Right atrium auricular region (tissue), 2 donors: ENCODE data around the gene RPL35. TPM values are rescaled to one million over a fixed set of nuclear protein-coding genes. Genes with fewer than 3 reads are reported as not detected.

Source experiments
- DNase-seq: peaks from one replicate; pipeline ENCODE4 v3.0.0-alpha.2; 2019; ENCODE audit warnings: low spot score
- H3K27ac ChIP-seq, 2 donors: fragments of 200-600 bp; sonication (generic); 1 replicate in 1 of 2; 2 replicates in 1 of 2; pipeline ENCODE4 v1.5.1; 2016 to 2019
- H3K27me3 ChIP-seq, 2 donors: fragments of 200-600 bp; sonication (generic); one replicate each; pipeline versions ENCODE4 v1.5.1 to v1.6.0; 2017 to 2019
- H3K36me3 ChIP-seq: fragments of 200-600 bp; sonication (generic); one replicate; pipeline ENCODE4 v1.5.1; 2016
- H3K4me1 ChIP-seq, 2 donors: fragments of 200-600 bp; sonication (generic); one replicate each; pipeline versions ENCODE4 v1.5.1 to v1.6.0; 2017 to 2019
- H3K4me3 ChIP-seq, 2 donors: fragments of 200-600 bp; sonication (generic); 1 replicate in 1 of 2; 2 replicates in 1 of 2; pipeline ENCODE4 v1.5.1; 2017 to 2019; ENCODE audit warnings: mild to moderate bottlenecking in 1 of 2, moderate library complexity in 1 of 2
- H3K9me3 ChIP-seq, 2 donors: fragments of 200-600 bp; sonication (generic); one replicate each; pipeline ENCODE4 v1.5.1; 2019
- total RNA-seq, 2 donors: library from RNA; depleted of rRNA; stranded (reverse); fragments of >200 nt; gene quantifications; one replicate each; pipeline ENCODE4 v1.1.0, GENCODE V29; 2016
- TF ChIP-seq, protein P1 (sequence below), 2 donors: fragments of 200-600 bp; sonication (generic); IDR thresholded peaks; one replicate each; pipeline ENCODE4 v1.5.1; 2019; ENCODE audit warnings: antibody characterized with exemption in 2 of 2

Gene RPL35
- total RNA-seq, 2 donors from 2014 or later, result 846 to 1,378 TPM

DNA sequence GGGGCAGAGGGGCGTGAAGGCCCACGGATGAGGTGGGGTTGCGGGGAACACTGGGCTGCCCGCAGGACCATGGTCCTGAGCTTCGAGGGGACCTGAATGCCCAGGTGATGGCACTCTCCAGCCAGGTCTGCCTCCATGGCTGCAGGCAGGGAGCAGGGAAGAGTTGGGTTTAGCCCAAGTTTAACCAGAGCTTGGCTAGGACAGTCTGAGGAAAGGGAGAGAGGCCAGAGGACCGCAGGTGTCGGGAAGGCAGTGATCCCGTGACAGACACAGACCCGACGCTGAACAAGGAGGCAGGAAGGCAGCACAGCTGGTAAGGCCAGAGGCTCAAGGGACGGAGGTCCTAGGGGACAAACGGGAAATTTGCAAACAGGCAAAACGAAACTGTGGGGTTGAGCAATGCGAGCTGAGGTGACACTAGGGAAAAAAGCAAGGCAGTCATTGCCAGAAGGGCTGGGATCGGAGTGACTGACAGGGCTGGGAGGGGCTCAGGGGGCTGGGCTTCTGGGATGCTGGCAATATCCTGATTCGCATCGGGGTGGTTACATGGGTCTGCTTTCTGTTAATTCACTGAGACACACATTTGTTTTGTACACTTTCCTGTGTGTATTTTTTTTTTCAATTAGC lies 25.2 kb upstream of the RPL35 start:
- peaks cover 77% of the 10 kb centered on the region for H3K36me3 ChIP-seq
- no peak overlapping the region for H3K27ac ChIP-seq
- H3K9me3 ChIP-seq, result no peaks in the 10 kb centered on the region
- H3K4me3 ChIP-seq, result no peak overlapping the region
- TF ChIP-seq, protein P1, sequence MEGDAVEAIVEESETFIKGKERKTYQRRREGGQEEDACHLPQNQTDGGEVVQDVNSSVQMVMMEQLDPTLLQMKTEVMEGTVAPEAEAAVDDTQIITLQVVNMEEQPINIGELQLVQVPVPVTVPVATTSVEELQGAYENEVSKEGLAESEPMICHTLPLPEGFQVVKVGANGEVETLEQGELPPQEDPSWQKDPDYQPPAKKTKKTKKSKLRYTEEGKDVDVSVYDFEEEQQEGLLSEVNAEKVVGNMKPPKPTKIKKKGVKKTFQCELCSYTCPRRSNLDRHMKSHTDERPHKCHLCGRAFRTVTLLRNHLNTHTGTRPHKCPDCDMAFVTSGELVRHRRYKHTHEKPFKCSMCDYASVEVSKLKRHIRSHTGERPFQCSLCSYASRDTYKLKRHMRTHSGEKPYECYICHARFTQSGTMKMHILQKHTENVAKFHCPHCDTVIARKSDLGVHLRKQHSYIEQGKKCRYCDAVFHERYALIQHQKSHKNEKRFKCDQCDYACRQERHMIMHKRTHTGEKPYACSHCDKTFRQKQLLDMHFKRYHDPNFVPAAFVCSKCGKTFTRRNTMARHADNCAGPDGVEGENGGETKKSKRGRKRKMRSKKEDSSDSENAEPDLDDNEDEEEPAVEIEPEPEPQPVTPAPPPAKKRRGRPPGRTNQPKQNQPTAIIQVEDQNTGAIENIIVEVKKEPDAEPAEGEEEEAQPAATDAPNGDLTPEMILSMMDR (IDR thresholded peaks at IDR 0.05), result no peak
- no peaks in the 10 kb centered on the region for H3K4me1 ChIP-seq
- no peak for DNase-seq
- H3K27me3 ChIP-seq, result no peaks in the 10 kb centered on the region

DNA sequence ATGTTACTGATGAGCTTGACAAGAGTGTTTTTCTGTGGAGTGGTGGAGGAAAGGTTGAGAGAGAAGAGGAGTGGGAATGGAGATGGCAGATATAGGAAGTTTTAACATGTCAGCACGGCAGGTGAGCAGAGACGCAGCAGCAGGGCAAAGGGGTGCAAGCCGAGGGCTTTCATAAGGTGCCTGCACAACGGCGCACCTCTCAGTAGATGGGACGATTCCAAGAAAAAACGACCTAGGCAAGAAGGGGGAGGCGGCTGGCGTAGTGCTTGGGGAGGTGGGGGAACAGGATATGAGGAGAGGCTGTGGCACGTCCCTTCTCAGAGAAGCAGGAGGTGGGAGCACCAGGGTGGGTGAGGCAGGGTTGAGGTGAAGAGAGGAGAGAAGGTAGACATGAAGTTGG lies 24.7 kb upstream of the RPL35 start:
- H3K27ac ChIP-seq, result no peak overlapping the region
- no peaks in the 10 kb centered on the region for H3K9me3 ChIP-seq
- H3K4me3 ChIP-seq, result no peak overlapping the region
- peaks cover 81% of the 10 kb centered on the region for H3K36me3 ChIP-seq
- H3K4me1 ChIP-seq, result no peaks in the 10 kb centered on the region
- H3K27me3 ChIP-seq, result no peaks in the 10 kb centered on the region
- DNase-seq, result no peak
- TF ChIP-seq, protein P1 (IDR thresholded peaks at IDR 0.05), result no peak

DNA sequence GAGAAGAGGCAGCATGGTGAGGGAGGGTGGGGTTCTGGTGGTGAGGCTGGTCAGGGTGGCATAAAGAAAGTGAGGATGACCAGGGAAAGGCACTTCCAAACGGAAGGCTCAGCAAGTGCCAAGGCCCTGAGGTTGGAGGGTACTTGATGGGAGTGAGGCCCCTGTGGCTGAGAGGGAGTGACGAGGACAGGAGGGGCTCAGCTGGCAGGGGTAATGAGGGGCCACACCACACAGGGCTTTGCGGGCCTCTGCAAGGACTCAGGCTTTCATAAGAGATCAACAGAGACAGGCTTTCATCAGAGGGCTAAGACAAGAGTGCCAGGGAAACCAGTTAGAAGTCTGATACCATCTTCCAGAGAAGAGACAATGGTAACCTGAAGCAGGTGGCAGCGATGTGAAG lies 23.8 kb upstream of the RPL35 start:
- Histone ChIP-seq H3K27ac (no peak overlapping the region), H3K4me3 (no peak overlapping the region), H3K9me3 (no peaks in the 10 kb centered on the region), H3K27me3 (no peaks in the 10 kb centered on the region), H3K4me1 (no peaks in the 10 kb centered on the region), H3K36me3 (peaks cover 81% of the 10 kb centered on the region)
- TF ChIP-seq, protein P1 (IDR thresholded peaks at IDR 0.05), result no peak
- no peak for DNase-seq

DNA sequence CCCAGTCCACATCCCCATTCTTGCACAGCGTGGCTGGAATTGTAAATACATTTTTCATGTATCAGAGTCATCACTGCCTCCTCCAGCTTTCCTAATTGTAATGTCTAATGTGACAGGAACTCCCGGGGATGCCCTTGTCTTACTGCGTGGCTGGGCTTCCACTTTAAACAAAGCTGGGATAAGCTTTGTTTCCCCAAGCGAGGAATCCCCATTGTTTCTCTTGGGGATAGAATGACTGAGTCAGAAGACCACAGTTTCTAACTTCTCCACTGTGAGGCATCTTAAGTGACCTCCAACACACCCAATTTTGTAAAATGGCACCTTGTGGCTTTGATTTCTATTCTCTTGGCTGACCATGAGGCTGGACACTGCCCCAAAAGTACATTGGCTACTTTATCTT lies 22.6 kb upstream of the RPL35 start:
- DNase-seq, result no peak
- TF ChIP-seq, protein P1 (IDR thresholded peaks at IDR 0.05), result no peak
- H3K36me3 ChIP-seq, result peaks cover 81% of the 10 kb centered on the region

DNA sequence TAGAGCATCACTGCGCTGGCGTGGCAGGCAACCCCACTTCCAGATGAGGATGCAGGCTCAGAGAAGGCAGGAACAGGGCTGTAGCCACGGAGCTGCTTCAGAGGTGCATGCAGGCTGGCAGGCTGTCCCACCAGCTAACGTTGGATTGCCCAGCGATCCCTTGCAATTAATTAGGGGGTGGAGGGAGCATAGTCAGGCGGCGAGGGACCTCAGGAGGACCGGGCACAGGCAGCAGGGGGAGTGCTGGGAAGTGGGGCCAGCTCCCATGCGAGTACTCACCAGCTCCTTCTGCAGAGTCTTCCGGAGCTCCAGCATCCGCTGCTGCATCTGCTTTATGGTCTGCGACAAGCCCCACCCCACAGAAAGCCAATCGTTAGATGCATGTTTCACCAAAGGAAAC lies 20.5 kb upstream of the RPL35 start:
- Histone ChIP-seq H3K27me3 (no peaks in the 10 kb centered on the region), H3K36me3 (peaks cover 80% of the 10 kb centered on the region), H3K4me3 (no peak overlapping the region), H3K4me1 (no peaks in the 10 kb centered on the region), H3K27ac (no peak overlapping the region), H3K9me3 (no peaks in the 10 kb centered on the region)
- TF ChIP-seq, protein P1 (IDR thresholded peaks at IDR 0.05), result no peak
- no peak for DNase-seq

More for the DNA sequence above, 22.6 kb upstream of the RPL35 start:
- Histone ChIP-seq H3K4me3 (no peak overlapping the region), H3K4me1 (no peaks in the 10 kb centered on the region), H3K9me3 (no peaks in the 10 kb centered on the region), H3K27ac (no peak overlapping the region), H3K27me3 (no peaks in the 10 kb centered on the region)

DNA sequence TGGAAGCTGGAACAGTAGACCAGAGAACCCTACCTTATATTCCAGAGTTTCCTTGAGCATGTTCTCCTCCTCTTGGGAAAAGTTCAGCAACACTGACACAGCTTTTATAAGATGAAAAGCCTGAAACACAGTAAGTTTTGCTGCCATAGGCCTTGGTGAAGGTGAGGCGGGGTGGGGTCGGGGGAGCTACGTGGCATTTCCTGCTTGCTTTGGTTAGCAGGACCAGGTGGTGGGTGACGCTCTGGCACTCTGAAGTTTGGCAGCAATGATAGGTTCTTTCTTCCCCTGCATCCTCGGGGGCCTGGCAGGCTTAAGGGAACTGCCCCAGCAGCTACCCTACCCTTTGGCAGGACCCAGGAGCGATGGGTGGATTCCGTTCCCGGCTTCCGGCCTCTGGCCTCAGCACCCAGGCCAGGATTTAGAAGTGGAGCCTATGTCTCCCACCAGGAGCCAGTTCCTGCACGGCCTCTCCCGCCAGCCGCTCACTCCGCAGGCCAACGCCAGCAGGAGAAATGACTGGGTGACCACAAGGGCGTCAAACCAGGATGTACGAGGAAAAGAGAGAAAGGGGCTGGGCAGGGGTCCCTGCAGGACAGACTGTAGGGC lies 19.5 kb upstream of the RPL35 start:
- DNase-seq, result no peak
- Histone ChIP-seq H3K4me1 (no peaks in the 10 kb centered on the region), H3K27ac (no peak overlapping the region), H3K4me3 (no peak overlapping the region), H3K36me3 (peaks cover 81% of the 10 kb centered on the region), H3K9me3 (no peaks in the 10 kb centered on the region), H3K27me3 (no peaks in the 10 kb centered on the region)
- TF ChIP-seq, protein P1 (IDR thresholded peaks at IDR 0.05), result no peak
